WERI-Rb-1 (cell line): ENCODE data around the gene HMGXB3.

Experiments used
- DNase-seq: peaks from one replicate; pipeline ENCODE4 v3.0.0-alpha.2; 2020
- H3K27ac ChIP-seq: fragments of 250-450 bp; sonication (Bioruptor Pico); 2 replicates; pipeline ENCODE4 v1.5.1; 2020; ENCODE audit warnings: mild to moderate bottlenecking, moderate library complexity
- H3K27me3 ChIP-seq: fragments of 250-450 bp; sonication (Bioruptor Pico); 2 replicates; pipeline ENCODE4 v1.5.1; 2021; ENCODE audit warnings: mild to moderate bottlenecking, low read depth, moderate library complexity; ENCODE audit not compliant: insufficient read depth, severe bottlenecking
- H3K36me3 ChIP-seq: fragments of 250-450 bp; sonication (Bioruptor Pico); 2 replicates; pipeline ENCODE4 v1.5.1; 2020; ENCODE audit warnings: mild to moderate bottlenecking, moderate library complexity
- H3K4me3 ChIP-seq: 2 replicates; pipeline ENCODE4 v1.5.1; 2011; ENCODE audit warnings: low read depth, mild to moderate bottlenecking, control low read depth, low read length
- H3K9me3 ChIP-seq: fragments of 250-450 bp; sonication (Bioruptor Pico); 2 replicates; pipeline ENCODE4 v1.5.1; 2021; ENCODE audit warnings: mild to moderate bottlenecking, moderate library complexity; ENCODE audit not compliant: severe bottlenecking
- CTCF ChIP-seq: IDR thresholded peaks from 2 replicates; pipeline ENCODE4 v1.5.1; 2011; ENCODE audit warnings: low read depth, mild to moderate bottlenecking, control low read depth, inconsistent platforms, low read length

The HMGXB3 gene

DNA sequence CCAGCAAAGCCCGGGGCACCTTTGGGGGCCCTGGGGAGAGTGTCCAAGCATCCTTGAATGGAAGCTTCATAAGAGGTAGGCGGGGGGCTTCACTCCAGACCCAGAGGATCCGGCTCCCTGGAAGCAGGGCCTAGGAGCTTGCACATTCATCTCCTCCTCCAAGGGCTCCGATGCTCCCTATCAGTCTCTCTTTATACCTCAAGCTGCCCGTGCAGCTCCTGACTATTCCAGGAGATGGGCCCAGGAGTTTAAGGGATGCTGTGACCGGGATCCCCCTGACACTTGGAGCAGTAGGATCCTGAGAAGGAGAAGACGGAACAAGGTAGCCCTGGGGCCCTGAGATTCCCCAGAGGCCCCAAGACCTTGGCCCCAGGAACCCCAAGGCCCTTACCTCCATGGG, 59.9 kb downstream of the HMGXB3 start:
- Histone ChIP-seq H3K9me3 (no peaks in the 10 kb centered on the region), H3K27ac (no peak overlapping the region), H3K4me3 (no peak overlapping the region), H3K27me3 (no peaks in the 10 kb centered on the region), H3K36me3 (0 out of 2 replicates have a peak, but pooled peaks cover under 1% of the 10 kb centered on the region)
- no peak for DNase-seq
- TF ChIP-seq CTCF = no peak

DNA sequence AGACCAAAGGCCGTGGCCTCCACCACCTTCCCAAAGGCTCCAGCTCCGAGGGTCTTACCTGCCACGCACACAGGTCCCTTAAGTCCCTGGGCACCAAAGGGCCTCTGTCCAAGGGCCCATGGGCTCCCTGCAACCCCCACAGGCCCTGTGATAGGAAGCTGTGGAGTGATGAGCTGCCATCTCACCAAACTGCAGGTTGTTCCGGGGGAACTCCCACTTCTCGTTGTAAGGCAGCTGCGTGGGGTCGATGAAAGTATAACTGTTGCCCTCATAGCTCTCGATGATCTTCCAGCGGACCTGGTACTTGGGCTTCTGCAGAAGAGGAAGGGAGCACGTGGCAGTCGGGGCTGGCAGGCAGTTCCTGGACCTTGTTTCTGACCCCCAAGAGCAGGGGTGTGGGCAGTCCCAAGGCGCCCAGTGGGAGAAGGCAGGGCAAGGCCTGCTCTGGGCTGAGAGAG, 61.0 kb downstream of the HMGXB3 start:
- Histone ChIP-seq H3K4me3 (no peak overlapping the region), H3K27me3 (no peaks in the 10 kb centered on the region), H3K9me3 (no peaks in the 10 kb centered on the region), H3K27ac (no peak overlapping the region), H3K36me3 (no peaks in the 10 kb centered on the region)
- DNase-seq = no peak
- TF ChIP-seq CTCF = no peak

DNA sequence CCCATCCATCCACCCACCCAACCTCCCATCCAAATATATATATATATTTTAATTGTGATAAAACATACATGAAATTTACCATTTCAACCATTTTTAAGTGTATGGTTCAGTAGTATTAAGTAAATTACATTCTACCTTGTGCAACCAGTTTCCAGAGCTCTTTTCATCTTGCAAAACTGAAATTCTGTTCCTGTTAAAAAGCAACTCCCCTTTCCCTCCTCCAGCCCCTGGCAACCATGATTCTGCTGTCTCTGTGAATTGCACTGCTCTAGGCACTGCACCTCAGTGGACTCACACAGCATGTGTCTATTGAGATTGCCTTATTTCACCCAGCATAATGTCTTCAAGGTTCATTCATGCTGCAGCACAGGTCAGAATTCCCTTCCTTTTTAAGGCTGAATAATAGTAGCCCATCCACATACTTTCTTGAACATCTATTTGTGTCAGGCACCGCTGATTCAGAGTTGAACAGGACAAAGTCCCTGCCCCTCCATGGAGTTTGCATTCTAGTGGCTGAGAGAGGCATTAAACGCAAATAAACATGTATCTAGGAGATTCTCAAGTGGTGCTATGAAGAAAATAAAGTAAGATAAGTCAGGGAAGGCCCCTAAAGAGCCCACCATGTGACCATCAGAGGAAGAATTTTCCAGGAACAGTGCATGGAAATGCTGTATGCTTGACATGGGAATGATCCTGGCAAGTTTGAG, 61.8 kb downstream of the HMGXB3 start:
- no peaks in the 10 kb centered on the region for H3K9me3 ChIP-seq
- no peak for TF ChIP-seq CTCF
- H3K36me3 ChIP-seq = no peaks in the 10 kb centered on the region
- H3K27ac ChIP-seq = no peak overlapping the region
- no peaks in the 10 kb centered on the region for H3K27me3 ChIP-seq
- no peak overlapping the region for H3K4me3 ChIP-seq
- no peak for DNase-seq

DNA sequence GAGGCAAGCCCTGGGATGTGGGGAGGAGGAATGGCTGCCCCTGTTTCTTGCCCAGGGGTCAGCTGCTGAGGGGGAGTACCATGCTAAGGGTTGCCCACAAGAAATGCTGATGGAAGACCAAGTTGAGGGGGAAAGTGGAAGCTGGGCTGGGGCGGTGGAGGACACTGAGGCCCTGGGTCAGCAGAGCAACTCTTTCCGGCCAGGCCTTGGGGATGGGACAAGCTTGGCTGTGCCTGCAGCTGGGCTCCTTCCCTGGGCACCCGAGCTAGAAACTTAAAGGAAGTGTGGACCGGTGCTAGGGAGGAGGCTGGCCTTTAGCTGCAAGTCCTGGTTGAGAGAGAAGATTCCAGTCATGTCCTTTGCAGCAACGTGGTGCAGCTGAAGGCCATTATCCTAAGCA, 63.1 kb downstream of the HMGXB3 start:
- no peak overlapping the region for H3K4me3 ChIP-seq
- no peaks in the 10 kb centered on the region for H3K27me3 ChIP-seq
- H3K36me3 ChIP-seq = no peaks in the 10 kb centered on the region
- H3K27ac ChIP-seq = no peak overlapping the region
- H3K9me3 ChIP-seq = no peaks in the 10 kb centered on the region
- no peak for TF ChIP-seq CTCF
- DNase-seq = no peak

GRCh38 chr5:150064681-150065220, 64.2 kb downstream of the HMGXB3 start:
- Histone ChIP-seq H3K9me3 (no peaks in the 10 kb centered on the region), H3K36me3 (no peaks in the 10 kb centered on the region), H3K27ac (no peak overlapping the region), H3K27me3 (no peaks in the 10 kb centered on the region), H3K4me3 (no peak overlapping the region)
- DNase-seq = no peak
- no peak for TF ChIP-seq CTCF

DNA sequence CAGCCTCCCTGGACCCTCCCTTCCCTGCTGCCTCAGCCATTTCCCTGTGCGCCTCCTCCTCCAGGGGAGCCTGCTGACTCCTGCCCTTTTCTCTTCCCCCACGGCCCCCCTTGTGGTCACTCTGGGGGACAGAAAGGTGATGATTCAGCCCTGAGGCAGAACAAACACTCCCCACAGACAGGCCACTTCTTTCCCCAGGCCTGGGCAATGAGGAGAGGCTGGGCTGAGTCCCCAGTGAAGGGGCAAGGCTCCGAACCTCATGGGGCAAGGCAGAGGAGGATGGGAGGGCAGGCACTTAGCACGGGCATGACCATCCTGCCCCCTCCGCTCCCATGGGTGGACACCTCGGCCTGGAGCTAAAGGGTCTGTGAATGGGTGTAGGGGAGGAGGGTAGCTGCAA, 64.8 kb downstream of the HMGXB3 start:
- no peak for DNase-seq
- no peaks in the 10 kb centered on the region for H3K9me3 ChIP-seq
- H3K4me3 ChIP-seq = no peak overlapping the region
- no peaks in the 10 kb centered on the region for H3K27me3 ChIP-seq
- no peak overlapping the region for H3K27ac ChIP-seq
- no peak for TF ChIP-seq CTCF
- no peaks in the 10 kb centered on the region for H3K36me3 ChIP-seq
